BE2C (cell line): ENCODE measurements around the gene GANAB.

ENCODE experiments used
- DNase-seq: peaks from one replicate; pipeline ENCODE4 v3.0.0-alpha.2; 2020
- H3K27me3 ChIP-seq: fragments of 250-450 bp; sonication (Bioruptor Pico); 2 replicates; pipeline ENCODE4 v1.5.1; 2020; ENCODE audit warnings: mild to moderate bottlenecking
- H3K36me3 ChIP-seq: fragments of 250-450 bp; sonication (Bioruptor Pico); 2 replicates; pipeline ENCODE4 v1.5.1; 2020; ENCODE audit warnings: mild to moderate bottlenecking
- H3K4me1 ChIP-seq: fragments of 250-450 bp; sonication (Bioruptor Pico); 2 replicates; pipeline ENCODE4 v1.5.1; 2020
- H3K4me3 ChIP-seq: 2 replicates; pipeline ENCODE4 v1.5.1; 2011; ENCODE audit warnings: low read depth, low read length
- H3K9me3 ChIP-seq: fragments of 250-450 bp; sonication (Bioruptor Pico); 2 replicates; pipeline ENCODE4 v1.5.1; 2020
- CTCF ChIP-seq: IDR thresholded peaks from 2 replicates; pipeline ENCODE4 v1.5.1; 2012; ENCODE audit warnings: mild to moderate bottlenecking, low read depth, low read length

Gene GANAB

GRCh38 chr11:62649486-62649885 lies 3.1 kb upstream of the GANAB start:
- Histone ChIP-seq H3K27me3 (no peaks in the 10 kb centered on the region), H3K4me1 (no peaks in the 10 kb centered on the region), H3K36me3 (peaks cover 8% of the 10 kb centered on the region), H3K9me3 (no peaks in the 10 kb centered on the region), H3K4me3 (no peak overlapping the region)
- no peak for TF ChIP-seq CTCF
- no peak for DNase-seq

GRCh38 chr11:62648967-62649364 lies 2.6 kb upstream of the GANAB start:
- TF ChIP-seq CTCF = no peak
- H3K27me3 ChIP-seq = no peaks in the 10 kb centered on the region
- H3K4me1 ChIP-seq = no peaks in the 10 kb centered on the region
- H3K4me3 ChIP-seq = no peak overlapping the region
- H3K9me3 ChIP-seq = no peaks in the 10 kb centered on the region
- no peak for DNase-seq
- H3K36me3 ChIP-seq = peaks cover 12% of the 10 kb centered on the region

GRCh38 chr11:62648185-62648966 lies 2.0 kb upstream of the GANAB start:
- Histone ChIP-seq H3K9me3 (no peaks in the 10 kb centered on the region), H3K27me3 (no peaks in the 10 kb centered on the region), H3K4me1 (no peaks in the 10 kb centered on the region), H3K36me3 (peaks cover 12% of the 10 kb centered on the region), H3K4me3 (no peak overlapping the region)
- DNase-seq = no peak
- TF ChIP-seq CTCF = no peak

- no peak for TF ChIP-seq CTCF
- Histone ChIP-seq H3K36me3 (peaks cover 12% of the 10 kb centered on the region), H3K27me3 (no peaks in the 10 kb centered on the region), H3K4me1 (no peaks in the 10 kb centered on the region), H3K9me3 (no peaks in the 10 kb centered on the region), H3K4me3 (no peak overlapping the region)
- DNase-seq = no peak
Observed at GRCh38 chr11:62647609-62648005, 1.2 kb upstream of the GANAB start.

GRCh38 chr11:62646825-62647608 lies 604 bp upstream of the GANAB start:
- Histone ChIP-seq H3K27me3 (no peaks in the 10 kb centered on the region), H3K9me3 (no peaks in the 10 kb centered on the region), H3K4me1 (no peaks in the 10 kb centered on the region), H3K4me3 (peak overlapping the region; percentile 1; the same call in 1 of the 2 replicates), H3K36me3 (peaks cover 12% of the 10 kb centered on the region)
- DNase-seq = no peak
- no peak for TF ChIP-seq CTCF

GRCh38 chr11:62645671-62645945 lies 805 bp downstream of the GANAB start:
- Histone ChIP-seq H3K4me3 (peak overlapping the region; percentile 87), H3K36me3 (peaks cover 12% of the 10 kb centered on the region), H3K4me1 (no peaks in the 10 kb centered on the region), H3K27me3 (no peaks in the 10 kb centered on the region), H3K9me3 (no peaks in the 10 kb centered on the region)
- TF ChIP-seq CTCF = no peak
- no peak for DNase-seq
